ENCODE results near the gene SMAD5. TPM values are rescaled to one million over a fixed set of nuclear protein-coding genes. Genes with fewer than 3 reads are reported as not detected.

SMAD5 gene
- total RNA-seq, 1 experiment from 2014 or later: 69.3 TPM

GRCh38 chr5:136129445-136129844 is 3.2 kb upstream of the SMAD5 start:
- no peak overlapping the region for H3K56ac ChIP-seq (ENCODE audit: insufficient read length, low read depth, low read length)
- no peak overlapping the region for H3K18ac ChIP-seq (ENCODE audit: insufficient read length, low read depth, low read length)
- H2AK5ac ChIP-seq (ENCODE audit: insufficient read length, low read length): no peak overlapping the region
- DNase-seq: no peak
- no peaks in the 10 kb centered on the region for H3K4me1 ChIP-seq (ENCODE audit: insufficient read depth, low read length)
- Mint-ChIP-seq H3K27me3 (ENCODE audit: low read depth) (peaks cover 44% of the 10 kb centered on the region), H3K4me1 (peaks cover 11% of the 10 kb centered on the region in 2 experiments), H3K36me3 (ENCODE audit: insufficient read depth in 1 of 3, low read depth in 3 of 3) (no peaks in the 10 kb centered on the region; a peak in 1 of 7 replicates), H3K9me3 (no peaks in the 10 kb centered on the region), H3K27ac (no peak overlapping the region), H3K4me3 (no peak overlapping the region)
- no peak overlapping the region for H3T11ph ChIP-seq (ENCODE audit: low read length)
- no peak overlapping the region for H3K27ac ChIP-seq (ENCODE audit: insufficient read length, low read depth, low read length)
- peaks cover 7% of the 10 kb centered on the region; the same call in 1 of the 2 replicates for H3K79me2 ChIP-seq (ENCODE audit: insufficient read depth, low read length)
- no peak overlapping the region for H2AFZ ChIP-seq (ENCODE audit: low read length)
- H3K4ac ChIP-seq (ENCODE audit: low read depth, low read length): no peak overlapping the region
- no peaks in the 10 kb centered on the region for H3K79me1 ChIP-seq (ENCODE audit: insufficient read depth, low read depth, low read length, poor library complexity, severe bottlenecking)
- H3K9me3 ChIP-seq (ENCODE audit: control insufficient read depth, low read depth, low read length): no peaks in the 10 kb centered on the region
- no peak overlapping the region for H4K5ac ChIP-seq (ENCODE audit: insufficient read length, low read depth, low read length)
- WGBS (ENCODE audit: extremely low coverage, insufficient read length, low lambda C conversion rate): no CpG with 5 or more reads among the region's 1 CpG
- H3K9ac ChIP-seq (ENCODE audit: extremely low read depth, insufficient read length, low read length): no peak overlapping the region
- H2BK12ac ChIP-seq (ENCODE audit: insufficient read length, low read depth, low read length): no peak overlapping the region
- TF ChIP-seq CTCF (conservative IDR thresholded peaks at IDR 0.05): no peak
- no peak overlapping the region for H2BK120ac ChIP-seq (ENCODE audit: low read depth, low read length, poor library complexity, severe bottlenecking)
- H4K20me1 ChIP-seq (ENCODE audit: control insufficient read depth, insufficient read depth, insufficient read length): no peaks in the 10 kb centered on the region
- no peak overlapping the region for H4K91ac ChIP-seq (ENCODE audit: insufficient read length, low read depth, low read length)
- no peak overlapping the region for H3K14ac ChIP-seq (ENCODE audit: insufficient read depth, low read length)
- no peak overlapping the region for H4K8ac ChIP-seq (replicated peaks; ENCODE audit: insufficient read length, low read depth, low read length)
- H2BK15ac ChIP-seq (ENCODE audit: low read depth, low read length): no peak overlapping the region
- H3K4me2 ChIP-seq (ENCODE audit: insufficient read depth, insufficient read length, low read length): no peak overlapping the region
- H2BK5ac ChIP-seq (ENCODE audit: insufficient read length, low read length): no peak overlapping the region
- H2BK20ac ChIP-seq (ENCODE audit: low read depth, low read length, poor library complexity, severe bottlenecking): no peak overlapping the region
- H3K27me3 ChIP-seq (ENCODE audit: insufficient read depth, low read length): no peaks in the 10 kb centered on the region
- no peak overlapping the region for H3K23ac ChIP-seq (ENCODE audit: insufficient read length, low read depth, low read length)
- peaks cover 7% of the 10 kb centered on the region for H3K23me2 ChIP-seq (ENCODE audit: insufficient read length, low read depth, low read length, poor library complexity, severe bottlenecking)

Data from H9 (cell line).